DND-41 (cell line): ENCODE data around the gene MRTFA.

Experiments
- EZH2 ChIP-seq: IDR thresholded peaks from 3 replicates; pipeline ENCODE4 v1.6.1; 2012; ENCODE audit warnings: borderline replicate concordance, low read depth, mild to moderate bottlenecking, moderate library complexity, low read length, inconsistent platforms; ENCODE audit not compliant: severe bottlenecking
- TF ChIP-seq, protein P1 (sequence below): IDR thresholded peaks from 2 replicates; pipeline ENCODE4 v1.5.1; 2012; ENCODE audit warnings: borderline replicate concordance, low read length, moderate library complexity, mild to moderate bottlenecking; ENCODE audit not compliant: poor library complexity, severe bottlenecking; ENCODE audit errors: extremely low read depth

DNA sequence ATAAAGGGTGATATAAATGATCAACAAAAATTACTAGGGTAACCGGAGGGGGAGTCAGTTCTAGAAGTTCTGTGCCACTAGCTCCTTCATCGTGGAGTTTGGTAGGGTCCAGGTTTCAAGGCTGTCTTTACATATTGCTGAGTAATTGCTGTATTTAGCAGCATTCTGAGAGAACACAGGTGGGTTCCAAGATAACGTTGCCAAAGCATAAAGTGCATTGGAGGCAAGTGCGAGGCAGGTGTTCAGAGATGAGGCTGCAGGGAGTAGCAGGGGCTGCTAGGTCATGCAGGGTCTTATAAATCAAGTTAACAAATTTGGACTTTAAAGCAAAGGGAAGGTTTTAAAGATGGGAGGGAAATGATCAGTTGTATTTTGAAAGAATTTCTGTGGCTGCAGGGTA, 248.3 kb downstream of the MRTFA start:
- TF ChIP-seq, protein P1, sequence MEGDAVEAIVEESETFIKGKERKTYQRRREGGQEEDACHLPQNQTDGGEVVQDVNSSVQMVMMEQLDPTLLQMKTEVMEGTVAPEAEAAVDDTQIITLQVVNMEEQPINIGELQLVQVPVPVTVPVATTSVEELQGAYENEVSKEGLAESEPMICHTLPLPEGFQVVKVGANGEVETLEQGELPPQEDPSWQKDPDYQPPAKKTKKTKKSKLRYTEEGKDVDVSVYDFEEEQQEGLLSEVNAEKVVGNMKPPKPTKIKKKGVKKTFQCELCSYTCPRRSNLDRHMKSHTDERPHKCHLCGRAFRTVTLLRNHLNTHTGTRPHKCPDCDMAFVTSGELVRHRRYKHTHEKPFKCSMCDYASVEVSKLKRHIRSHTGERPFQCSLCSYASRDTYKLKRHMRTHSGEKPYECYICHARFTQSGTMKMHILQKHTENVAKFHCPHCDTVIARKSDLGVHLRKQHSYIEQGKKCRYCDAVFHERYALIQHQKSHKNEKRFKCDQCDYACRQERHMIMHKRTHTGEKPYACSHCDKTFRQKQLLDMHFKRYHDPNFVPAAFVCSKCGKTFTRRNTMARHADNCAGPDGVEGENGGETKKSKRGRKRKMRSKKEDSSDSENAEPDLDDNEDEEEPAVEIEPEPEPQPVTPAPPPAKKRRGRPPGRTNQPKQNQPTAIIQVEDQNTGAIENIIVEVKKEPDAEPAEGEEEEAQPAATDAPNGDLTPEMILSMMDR: no peak
- no peak for TF ChIP-seq EZH2
